IPS DF 4.7 (cell line): ENCODE results near the gene S100PBP.

ENCODE experiments used
- DNase-seq: peaks from one replicate; pipeline ENCODE4 v3.0.0-alpha.2; 2013; ENCODE audit warnings: low spot score; ENCODE audit errors: extremely low read depth

Gene S100PBP

GRCh38 chr1:32886828-32887414 is 69.5 kb downstream of the S100PBP start:
- DNase-seq = no peak

- DNase-seq = no peak
These were observed 70.2 kb downstream of the S100PBP start for GRCh38 chr1:32887623-32888022.

GRCh38 chr1:32888134-32888533 is 70.7 kb downstream of the S100PBP start:
- DNase-seq = no peak

DNA sequence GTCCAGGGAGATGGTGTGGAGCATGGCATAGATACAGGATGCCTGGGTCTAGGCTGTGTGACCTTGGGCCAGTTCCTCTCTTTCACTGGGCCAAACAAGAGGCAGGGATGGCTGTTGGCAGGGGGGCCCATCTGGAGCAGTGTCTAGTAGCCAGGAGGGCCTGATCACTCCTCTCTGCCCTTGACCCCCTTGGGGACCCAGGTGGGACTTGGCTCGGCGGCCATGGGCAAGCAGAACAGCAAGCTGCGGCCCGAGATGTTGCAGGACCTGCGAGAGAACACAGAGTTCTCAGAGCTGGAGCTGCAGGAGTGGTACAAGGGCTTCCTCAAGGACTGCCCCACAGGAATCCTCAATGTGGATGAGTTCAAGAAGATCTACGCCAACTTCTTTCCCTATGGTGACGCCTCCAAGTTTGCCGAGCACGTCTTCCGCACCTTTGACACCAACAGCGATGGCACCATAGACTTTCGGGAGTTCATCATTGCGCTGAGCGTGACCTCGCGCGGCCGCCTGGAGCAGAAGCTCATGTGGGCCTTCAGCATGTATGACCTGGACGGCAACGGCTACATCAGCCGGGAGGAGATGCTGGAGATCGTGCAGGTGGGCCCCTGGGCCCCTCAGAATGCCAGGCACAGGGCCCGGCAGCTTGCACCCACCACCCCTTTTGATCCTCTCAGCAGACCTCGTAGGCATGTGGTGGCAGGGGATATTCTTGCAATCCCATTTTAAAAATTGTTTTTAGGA is 71.4 kb downstream of the S100PBP start:
- DNase-seq = no peak

- no peak for DNase-seq
These were observed 72.4 kb downstream of the S100PBP start for GRCh38 chr1:32889731-32890278.

DNA sequence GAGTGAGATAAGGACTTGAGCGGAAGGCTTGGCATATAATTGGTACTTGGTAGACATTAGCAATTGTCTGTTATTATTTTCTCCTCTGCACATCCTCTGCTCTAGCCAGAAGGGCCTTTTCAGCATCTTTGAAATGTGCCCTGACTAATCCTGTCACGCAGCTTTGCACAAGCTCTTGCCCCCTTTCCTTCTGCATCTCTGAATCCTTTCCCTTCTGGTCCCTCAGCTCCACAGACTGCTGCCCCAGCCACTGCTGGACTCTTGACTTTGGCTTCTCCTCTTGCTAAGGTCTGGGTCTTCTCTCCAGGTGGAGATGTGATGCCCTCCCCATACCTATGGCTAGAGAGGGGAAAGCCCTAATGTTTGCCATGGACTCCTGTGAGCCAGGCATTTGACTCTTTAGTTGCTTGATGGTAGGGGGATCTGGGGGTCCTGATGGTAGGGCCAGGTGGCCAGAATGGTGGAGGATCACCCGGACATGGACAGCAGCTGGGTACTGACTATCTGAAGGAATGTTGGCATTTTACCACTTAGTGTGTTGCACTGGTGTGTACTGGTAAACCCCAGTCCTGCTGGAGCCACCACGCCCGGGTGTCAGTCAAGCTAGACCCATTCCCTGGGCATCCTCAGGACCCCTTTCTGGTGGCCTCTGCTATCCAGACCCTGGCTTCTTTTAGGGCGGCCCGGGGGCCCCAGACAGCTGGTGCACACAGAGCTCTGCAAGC is 73.2 kb downstream of the S100PBP start:
- no peak for DNase-seq

- DNase-seq = no peak
These were observed 73.8 kb downstream of the S100PBP start for GRCh38 chr1:32891241-32891570.

GRCh38 chr1:32891630-32892029 is 74.2 kb downstream of the S100PBP start:
- DNase-seq = no peak

- no peak for DNase-seq
These were observed 75.1 kb downstream of the S100PBP start for GRCh38 chr1:32892368-32893197.

GRCh38 chr1:32893198-32894018 is 76.0 kb downstream of the S100PBP start:
- no peak for DNase-seq

GRCh38 chr1:32894019-32894600 is 76.7 kb downstream of the S100PBP start:
- DNase-seq = no peak

GRCh38 chr1:32894681-32895080 is 77.2 kb downstream of the S100PBP start:
- DNase-seq = no peak

DNA sequence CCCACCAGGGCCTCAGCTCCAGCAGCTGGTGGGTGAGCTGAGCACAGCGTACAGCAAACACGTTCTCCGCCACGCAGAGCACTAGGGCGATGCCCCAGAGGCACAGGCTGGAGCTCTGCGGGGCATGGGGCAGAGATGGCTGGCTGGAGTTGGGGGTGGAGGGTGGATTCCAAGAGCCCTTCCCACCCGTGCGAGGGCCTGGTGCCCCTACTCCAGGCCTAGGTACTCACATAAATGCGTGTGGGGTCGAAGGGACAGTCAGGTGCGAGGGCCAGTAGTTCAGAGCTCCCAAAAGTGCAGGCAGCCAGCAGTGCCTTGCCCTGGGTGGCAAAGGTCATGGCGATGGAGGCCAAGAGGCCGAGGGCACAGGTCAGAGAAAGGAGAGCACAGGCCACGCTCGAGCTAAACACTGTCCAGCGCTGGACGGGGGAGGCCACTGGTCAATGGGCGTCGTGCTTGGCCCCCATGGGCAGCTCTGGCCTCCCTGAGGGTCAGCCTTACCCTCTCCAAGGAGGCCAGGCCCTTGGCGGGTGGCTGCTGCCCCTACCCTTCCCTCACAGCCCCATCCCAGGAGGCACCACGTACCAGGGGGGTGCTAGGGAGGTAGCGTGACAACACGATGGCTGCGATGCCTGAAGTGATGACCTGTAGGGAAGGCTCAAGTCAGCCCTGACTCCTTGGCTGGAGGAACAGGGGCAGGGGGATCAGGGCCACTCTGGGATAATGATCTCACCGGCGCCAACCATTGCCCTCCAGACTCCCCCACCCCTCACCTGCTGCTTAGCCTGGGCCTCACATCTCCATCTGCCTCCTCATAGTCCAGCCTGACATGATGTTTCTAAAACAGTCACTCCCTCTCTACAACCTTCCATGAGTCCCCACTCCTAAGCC is 78.1 kb downstream of the S100PBP start:
- DNase-seq = no peak

DNA sequence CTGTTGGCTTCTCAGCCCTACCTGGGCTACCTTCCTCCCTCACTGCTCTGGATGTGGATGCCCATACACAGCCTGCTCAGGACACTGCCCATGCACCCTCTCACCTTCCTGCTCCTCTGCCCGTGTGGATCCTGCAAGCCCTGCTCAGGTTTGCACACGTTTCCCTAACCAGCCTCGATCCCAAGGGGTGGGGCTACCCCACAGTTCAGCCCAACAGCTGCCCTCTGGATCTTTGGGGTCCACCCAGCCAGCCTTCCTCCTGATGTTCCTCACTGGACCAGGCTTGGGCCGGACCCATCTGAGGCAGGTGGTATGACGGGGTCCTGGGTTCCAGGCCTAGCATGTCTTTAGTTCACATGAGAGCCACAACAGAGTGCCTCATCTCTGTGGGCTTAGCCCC is 79.0 kb downstream of the S100PBP start:
- no peak for DNase-seq

DNA sequence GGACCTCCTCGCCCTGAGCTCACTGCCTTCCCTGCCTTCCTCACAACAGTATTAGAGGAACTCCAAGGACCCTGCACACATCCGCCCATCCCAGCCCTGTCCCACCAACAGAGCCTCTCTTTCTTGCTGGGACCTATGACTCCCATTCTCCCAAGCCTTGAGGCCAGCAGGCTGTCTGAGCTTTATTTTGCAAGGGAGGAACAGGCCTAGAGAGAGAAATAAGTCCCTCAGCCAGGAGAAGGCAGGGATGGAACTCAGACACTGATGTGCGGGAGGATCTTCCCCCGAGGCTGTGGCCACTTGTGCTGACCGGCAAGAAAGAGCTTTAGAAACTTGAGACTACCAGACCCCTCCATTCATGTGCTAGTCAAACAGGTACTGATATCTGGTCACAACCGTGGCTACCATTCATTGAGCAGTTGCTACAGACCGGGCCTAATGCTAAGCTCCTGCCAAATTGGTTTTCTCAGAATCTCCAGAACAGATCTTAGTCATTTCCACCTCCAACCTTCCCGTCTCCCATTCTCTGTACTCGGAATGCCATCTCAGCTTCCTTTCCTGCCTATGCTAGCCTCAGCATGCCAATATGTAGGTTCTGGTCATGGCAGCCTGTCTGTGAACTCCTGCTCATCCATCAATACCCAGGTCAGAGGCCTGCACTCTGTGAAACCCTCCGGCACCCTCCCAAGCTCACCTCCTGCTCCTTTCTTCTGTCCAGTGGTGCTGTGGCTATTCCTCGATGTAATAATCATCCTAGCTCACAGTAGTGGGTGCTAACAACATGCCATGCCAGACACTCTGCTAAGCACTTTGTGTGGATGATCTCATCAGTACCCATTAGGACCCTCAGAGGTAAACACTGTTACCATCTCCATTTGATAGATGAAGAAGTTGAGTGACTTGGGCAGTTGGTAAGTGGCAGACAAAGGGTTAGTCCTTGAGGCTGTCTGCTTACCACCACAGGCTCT is 79.9 kb downstream of the S100PBP start:
- no peak for DNase-seq

DNA sequence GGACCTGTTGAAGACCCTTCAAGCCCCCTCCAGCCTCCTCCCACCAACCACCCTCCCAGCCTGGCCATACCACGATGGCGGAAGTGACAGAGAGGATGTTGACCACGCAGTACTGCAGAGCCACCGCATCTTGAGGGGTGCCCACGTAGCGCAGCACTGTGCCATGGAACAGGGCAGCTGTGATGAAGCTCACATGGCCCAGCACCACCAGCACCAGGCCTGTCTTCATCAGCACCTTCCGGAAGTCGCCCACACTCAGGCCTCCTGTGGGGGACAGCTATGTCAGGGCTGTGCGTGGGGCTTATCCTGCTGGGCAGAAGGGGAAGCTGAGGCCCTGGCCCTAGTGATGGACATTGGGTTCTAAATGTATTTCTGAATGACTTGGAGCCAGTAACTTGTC is 80.6 kb downstream of the S100PBP start:
- no peak for DNase-seq

- no peak for DNase-seq
These were observed 81.5 kb downstream of the S100PBP start for GRCh38 chr1:32898958-32899357.
